Right renal cortex interstitium (tissue), 3 donors: ENCODE data around the gene SCGB1A1. TPM values are rescaled to one million over a fixed set of nuclear protein-coding genes. Genes with fewer than 3 reads are reported as not detected.
"Not testable (repeated sequence)": the region's sequence is repeated elsewhere in the genome, so short reads cannot be mapped to it uniquely, and the experiment has no call there.

ENCODE experiments used
- DNase-seq, 3 donors: peaks; one replicate each; pipeline ENCODE4 v3.0.0-alpha.2; 2013; ENCODE audit warnings: low read depth in 3 of 3, low spot score in 2 of 3
- polyA plus RNA-seq, 3 donors: library from polyadenylated mRNA; unstranded; fragments of 120-200 nt; gene quantifications; one replicate each; pipeline ENCODE4 v1.2.1, GENCODE V29; 2013; ENCODE audit not compliant: insufficient read length in 3 of 3

SCGB1A1 gene
- polyA plus RNA-seq, 3 donors, result not detected

DNA sequence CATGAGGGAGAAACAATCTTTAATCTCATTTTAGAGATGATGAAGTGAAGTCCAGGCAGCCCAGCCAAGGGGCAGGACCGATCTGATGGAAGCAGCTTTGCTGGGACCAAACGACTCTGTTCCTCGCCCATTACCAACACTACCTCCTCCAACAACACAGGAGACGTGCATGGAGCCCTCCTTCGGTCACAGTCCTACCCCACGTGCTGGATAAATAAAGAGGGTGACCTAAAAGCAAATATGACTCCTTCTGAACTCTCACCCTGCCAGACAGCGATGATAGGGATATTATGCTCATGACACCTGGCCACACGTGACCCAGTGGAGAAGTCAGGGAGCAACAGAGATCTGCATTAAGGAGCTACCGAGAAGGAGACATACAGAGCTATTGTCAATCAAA, 26.0 kb downstream of the SCGB1A1 start:
- DNase-seq, result no peak

DNA sequence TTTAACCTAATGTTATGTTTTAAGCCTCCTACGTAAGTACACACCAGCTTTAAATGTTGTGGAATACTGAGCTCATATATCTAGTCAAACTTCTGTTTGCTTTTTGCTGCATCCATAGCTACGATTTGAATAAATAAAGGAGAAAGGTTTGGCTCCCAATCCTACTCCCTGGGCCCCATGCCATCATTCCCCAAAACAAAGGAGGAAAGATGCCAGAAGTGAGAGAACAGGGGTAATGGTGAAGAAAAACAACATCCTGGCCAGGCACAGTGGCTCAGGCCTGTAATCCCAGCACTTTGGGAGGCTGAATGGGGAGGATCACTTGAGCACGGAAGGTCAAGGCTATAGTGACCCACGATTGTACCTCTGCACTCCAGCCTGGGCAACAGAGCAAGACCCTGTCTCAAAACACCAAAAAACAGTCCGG, 26.5 kb downstream of the SCGB1A1 start:
- DNase-seq, result no peak

DNA sequence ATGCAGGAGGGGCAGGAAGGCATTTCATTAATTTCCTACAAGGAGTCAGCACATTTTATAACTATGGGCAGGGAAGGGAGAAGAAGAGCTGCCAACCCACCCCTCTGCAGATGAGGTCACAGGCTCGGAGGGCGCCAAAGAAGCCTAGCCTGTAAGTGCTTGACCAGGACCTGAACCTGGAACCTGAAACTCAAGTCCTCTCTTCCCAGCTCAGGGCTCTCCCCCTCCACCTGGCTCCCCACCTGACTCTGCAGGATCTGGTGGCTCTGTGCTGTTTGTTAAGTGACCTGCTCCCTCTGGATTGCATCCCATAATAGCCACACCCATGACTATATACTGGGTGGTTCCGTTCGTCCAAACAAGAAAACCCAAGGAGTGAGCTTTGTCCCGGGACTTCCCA, 27.3 kb downstream of the SCGB1A1 start:
- no peak for DNase-seq

DNA sequence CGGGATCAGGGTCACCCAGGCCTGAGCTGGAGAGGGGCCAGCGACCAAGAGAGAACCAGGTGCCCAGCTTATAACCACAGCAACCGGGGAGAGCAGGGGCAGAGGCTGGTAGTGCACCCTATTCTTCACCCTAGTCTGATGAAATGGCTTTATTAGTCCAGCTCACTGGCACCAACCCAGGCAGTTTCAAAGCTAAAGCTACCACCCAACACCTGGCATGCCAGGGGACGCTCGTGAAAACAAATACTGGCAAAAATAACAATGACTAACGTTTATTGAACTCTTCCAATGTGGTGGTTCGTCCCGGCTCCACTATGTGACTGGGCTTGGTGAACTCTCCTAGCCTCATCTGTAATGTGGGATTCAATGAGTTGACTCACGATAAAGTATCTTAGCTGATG, 30.6 kb downstream of the SCGB1A1 start:
- DNase-seq, result no peak

DNA sequence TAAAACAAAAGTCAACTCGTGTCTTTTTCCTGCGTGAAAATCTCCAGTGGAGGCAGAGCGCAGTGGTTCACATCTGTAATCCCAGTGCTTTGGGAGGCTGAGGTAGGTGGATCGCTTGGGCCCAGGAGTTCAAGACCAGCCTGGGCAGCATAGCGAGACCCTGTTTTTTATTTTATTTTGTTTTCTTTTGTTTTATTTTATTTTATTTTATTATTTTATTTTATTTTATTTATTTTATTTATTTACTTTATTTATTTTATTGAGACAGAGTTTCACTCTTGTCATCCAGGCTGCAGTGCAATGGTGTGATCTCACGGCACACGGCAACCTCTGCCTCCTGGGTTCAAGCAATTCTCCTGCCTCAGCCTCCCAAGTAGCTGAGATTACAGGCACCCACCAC, 31.1 kb downstream of the SCGB1A1 start:
- not testable (repeated sequence) for DNase-seq

DNA sequence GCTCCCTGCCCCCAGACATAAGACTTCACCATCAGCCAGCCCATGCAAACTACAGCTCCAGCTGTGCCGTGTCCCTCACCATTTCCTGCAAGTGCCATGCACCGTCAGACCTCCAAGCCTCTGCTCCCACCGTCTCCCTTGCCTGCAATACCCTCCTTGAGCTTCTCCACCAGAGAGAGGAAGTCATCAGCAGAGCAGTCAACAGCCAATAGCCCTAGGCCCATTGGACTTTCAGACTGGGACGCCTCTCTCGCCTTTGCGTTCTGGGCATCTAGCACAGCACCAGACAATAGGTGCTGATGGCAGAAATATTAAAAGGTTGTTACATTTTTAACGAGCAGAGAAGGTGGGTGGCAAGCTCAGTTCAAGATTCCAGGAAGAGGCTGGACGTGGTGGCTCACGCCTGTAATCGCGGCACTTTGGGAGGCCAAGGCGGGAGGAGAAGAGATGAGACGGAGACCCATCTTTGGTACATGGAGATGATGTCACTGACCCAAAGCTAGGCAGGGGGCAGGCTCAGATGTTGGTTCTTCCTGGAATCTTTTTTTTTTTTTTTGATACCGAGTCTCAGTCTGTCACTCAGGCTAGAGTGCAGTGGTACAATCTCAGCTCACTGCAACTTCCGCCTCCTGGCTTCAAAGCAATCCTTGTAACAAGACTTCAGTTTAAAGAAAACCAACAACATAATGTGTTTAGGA, 31.9 kb downstream of the SCGB1A1 start:
- no peak for DNase-seq

DNA sequence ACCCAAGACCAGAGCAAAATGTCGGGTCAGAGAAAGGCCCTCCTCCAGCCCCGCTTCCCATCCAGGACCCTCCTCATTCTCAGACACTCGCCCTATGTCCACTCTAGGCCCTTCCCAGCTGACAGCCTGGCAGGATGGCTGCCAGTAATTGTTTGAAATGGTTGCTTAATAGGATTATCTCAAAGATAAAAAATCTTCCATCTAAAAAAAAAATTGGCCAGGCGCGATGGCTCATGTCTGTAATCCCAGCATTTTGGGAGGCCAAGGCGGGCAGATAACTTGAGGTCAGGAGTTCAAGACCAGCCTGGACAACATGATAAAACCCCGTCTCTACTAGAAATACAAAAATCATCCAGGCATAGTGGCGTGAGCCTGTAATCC, 32.4 kb downstream of the SCGB1A1 start:
- no peak for DNase-seq

DNA sequence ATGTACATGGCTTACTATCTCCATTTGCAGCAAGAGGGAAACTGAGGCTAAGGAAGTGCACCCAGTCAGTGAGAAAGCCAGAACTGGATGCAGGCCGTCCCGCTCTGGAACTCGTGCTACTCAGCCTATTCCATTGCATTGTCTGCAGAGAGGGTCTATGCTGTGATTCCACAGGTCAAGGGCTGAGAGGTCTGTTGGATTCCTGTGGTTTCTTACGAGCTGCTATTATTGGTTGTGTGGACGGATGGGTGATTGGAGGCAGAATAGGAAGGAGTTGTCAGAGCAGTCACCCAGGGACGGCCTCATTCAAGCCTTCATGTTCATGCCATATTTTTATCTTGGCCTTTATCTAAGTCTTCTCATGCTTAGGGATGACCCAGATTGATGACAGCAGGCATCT, 33.4 kb downstream of the SCGB1A1 start:
- DNase-seq, result no peak

DNA sequence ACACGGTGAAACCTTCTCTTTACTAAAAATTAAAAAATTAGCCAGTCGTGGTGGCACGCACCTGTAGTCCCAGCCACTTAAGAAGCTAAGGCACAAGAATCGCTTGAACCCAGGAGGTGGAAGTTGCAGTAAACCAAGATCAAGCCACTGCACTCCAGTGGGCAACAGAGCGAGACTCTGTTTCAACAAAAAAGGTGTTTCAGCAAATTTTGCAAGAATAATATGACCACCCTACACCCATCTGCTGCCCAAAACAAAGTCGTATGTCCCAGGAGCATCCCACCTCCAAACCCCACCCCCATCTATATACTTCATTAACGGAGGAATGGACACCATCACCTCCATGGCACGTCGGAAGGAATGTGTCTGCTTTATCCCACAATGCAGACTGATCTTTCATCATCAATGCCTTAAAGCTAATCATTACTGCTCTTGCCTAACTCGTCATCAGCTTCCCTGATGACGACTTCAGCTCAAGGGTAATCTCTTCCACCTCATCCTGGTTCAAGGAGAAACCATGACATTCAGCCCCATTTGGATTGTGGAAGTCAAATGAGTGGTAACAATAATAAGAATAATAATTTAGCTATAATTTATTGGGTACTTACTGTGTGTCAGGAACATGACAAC, 34.1 kb downstream of the SCGB1A1 start:
- no peak for DNase-seq

DNA sequence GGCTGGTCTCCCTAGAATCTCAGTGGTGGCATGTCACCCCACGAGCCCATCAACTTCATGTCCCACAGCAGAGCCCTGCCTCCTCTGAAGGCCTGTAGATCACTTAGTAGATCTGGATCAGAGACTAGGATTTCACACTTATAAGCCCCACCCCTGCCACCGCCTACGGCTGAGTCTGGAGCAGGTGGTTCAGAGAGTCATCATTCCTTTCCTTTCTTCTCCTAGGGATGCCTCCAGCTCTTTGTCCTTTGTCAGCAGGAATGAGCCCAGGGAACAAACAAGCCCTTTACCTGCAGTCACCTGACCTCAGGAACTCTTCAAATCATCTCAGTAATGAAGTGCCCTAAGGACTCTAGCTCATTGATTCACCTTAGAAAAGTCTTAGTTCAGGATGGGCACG, 37.8 kb downstream of the SCGB1A1 start:
- no peak for DNase-seq

DNA sequence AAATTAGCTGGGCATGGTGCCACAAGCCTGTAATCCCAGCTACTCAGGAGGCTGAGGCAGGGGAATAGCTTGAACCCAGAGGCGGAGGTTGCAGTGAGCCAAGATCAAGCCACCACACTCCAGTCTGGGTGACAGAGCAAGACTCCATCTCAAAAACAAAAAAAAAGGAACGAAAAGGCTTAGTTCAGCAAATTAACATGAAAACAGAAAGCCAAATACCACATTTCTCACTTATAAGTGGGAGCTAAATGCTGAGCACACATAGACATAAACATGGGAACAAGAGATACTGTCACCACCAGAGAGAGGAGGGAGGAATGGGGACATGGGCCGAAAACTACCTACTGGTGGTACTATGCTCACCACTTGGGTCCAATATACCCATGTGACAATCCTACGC, 38.6 kb downstream of the SCGB1A1 start:
- no peak for DNase-seq

DNA sequence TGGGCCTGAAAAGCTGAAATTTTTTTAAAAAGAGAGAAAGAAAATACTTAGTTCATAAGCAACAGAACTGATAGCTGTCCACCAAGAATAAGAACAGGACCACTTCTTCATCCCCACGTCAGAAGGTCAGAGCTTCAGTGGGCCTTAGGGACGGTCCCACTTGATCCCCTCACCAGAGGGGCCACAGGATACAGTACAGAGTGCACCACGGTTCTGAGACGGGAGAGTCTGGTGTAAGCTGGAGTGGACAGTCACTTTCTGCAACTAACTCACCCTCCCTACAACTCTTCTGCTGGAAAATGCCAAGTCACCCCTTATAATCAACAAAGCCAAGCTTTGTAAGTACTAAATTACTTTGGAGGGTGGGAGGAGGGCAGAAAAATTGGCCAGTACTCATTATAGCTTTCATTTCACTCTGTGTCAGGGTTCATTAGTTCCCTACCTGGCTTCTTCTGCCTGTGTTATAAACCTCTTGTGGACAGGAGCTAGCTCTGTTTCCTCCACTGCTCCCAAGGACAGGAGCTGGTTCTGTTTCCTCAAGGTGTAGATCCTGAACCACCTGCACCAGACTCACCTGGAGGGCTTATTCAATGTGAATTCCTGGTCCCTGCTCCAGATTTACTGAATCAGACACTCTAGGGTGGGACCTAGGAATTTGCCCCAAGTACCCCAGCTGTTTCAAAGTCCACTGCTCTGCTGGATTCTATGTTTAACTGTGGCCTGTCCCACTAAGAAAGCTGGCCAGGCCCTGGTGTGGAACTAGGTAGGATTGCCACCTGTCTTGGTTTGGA, 39.6 kb downstream of the SCGB1A1 start:
- DNase-seq, result no peak

DNA sequence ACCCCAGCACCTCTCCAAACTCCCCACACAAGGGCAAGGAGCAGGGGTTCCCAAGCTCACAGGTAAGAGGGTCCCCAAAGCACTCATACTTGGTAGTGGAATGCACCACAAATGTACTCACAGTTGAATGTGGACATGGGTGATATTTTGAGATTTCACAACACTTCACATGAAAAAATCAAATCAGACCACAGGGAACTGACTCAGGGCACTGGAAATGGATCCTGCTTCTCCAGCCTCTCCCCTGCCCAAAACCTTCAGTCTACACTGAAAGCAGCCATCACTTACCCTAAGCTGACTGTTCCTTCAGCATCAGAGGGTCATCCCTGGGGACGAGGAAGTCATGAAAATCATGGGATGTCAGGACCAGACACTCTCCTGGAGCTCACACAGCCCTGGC, 40.2 kb downstream of the SCGB1A1 start:
- DNase-seq, result no peak

DNA sequence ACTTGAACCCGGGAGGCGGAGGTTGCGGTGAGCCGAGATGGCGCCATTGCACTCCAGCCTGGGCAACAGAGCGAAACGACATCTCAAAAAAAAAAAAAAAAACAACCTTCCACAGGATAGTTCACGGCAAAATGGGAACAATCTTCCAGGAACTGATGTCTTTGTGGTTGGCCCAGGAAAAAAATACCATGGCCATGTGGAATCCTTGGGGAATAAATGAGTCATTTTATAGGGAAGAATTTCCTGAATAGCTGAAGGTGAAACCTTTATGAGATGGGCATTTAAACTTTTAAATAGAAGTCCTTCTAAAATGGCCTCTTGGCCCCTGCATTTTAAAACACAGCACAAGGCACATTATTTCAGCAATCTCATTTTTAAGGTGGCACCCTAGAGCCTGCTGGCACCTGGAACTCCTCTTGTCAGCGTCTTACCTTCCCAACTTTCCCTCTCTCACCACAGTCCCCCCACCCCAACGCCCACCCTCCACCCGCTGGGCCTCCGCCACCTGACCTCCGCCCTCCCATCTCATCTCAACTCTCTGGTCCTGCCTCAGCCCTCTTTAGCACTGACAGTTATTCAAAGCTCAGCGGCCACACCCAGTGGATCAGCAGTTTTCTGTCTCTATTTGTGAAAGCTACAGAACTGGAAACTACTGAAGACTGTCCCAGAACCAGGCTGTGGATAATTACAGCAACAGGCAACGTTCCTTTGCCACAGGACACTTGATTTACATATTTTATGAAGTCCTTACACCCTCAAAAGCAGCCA, 43.1 kb downstream of the SCGB1A1 start:
- no peak for DNase-seq

DNA sequence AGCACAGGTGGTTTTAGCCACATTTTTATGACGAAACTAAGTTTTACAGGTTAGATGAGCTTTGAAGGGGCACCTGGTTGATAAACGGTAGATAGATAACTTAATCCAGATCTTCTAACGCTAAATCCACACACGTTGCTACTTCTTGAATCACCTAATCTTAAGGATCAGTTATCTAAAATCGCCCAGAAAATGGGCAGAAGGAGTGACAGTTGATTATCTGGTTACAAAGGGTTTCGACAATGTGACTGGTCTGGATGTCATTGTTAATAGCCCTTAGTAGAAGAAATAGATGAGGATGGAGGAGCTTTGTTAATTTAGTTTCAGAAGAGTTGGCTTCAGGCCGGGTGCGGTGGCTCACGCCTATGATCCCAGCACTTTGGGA, 43.7 kb downstream of the SCGB1A1 start:
- no peak for DNase-seq

DNA sequence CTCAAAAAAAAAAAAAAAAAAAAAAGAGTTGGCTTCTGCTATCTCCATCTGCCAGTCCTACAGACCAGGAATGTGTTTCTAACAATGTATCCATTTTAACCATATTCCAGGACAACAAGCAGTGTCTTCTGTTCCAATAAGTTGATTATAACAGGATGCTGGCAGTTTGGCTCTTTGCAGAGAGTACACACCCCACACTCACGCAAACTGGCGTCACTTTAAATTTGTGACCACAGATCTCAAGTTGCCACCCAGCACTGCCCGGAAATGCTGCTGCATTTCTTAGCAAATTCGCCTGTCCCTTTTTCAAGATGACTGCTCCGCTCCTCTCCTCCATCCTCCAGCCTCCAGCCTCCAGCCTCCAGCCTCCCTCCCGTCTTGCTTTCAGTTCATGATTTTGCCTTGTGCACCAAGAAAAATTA, 44.3 kb downstream of the SCGB1A1 start:
- DNase-seq, result no peak

DNA sequence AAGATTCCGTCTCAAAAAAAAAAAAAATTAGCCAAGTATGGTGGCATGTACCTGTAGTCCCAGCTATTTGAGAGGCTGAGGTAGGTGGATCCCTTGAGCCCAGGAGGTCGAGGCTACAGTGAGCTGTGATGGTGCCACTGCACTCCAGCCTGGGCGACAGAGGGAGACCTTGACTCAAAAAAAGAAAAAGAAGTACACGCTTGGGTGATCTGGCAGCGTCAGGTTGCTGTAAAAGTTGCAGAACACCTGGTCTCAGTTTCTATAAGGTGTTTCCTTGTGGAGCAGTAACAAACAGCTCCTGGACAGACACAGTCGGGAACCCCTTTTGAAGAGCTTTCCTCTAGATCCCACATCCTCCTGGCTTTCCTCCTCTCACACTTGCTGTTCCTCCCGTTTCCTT, 45.8 kb downstream of the SCGB1A1 start:
- DNase-seq, result no peak

DNA sequence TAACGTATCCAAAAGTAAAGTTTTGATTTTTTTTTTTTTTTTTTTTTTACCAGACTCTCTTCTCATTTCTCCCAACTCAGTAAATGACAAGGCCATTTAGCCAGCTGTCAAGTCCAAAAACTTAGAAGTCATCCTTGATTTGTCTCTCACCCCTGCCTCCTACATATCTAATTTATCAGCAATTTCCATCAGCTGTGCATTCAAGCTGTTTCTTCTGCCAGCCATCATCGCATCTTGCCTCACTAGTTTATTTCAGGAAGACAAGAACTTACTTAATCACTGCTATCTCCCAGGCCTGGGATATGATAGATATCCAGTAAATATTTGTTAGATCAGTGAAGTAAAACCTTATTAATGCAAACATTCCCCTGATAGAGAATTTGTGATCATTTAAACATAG, 47.6 kb downstream of the SCGB1A1 start:
- no peak for DNase-seq

DNA sequence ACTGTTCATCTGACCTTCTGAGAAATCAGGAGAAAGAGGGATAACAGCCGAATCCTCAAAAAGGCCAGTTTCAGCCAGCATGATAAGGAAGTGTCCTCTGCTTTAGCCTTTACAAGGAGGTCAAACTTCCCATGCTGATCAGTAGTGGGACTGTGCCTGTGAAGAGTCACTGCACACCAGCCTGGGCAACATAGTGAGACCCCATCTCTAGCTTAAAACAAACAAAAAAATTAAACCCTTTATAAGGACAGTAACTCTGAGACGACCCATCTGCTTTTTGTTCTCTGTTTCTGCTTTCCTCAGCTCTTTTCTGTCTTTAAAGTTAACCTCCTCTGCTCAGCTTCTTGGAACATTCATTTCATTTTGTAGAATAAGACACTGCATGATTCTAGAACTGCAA, 49.7 kb downstream of the SCGB1A1 start:
- no peak for DNase-seq

DNA sequence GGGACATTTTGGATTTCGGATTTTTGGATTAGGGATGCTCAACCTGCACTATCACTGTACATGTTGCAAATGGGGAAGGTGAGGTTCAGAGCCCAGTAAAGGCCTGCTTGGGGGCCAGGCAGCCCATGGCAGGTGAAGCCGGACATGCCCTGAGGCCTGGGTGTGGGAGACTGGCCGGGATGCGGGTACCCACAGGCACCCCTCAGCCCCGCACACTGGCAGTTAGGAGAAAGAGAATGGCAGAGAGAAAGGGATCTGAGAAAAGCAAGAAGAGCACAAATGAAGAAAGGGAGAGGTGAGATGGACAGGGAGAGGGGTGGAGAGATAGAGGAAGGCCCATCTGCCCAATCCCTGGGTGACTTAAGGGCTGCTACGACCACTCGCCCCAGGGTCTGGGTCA, 52.8 kb downstream of the SCGB1A1 start:
- no peak for DNase-seq
